ENCODE measurements around the gene EFCAB5.
"Not testable (repeated sequence)": the region's sequence is repeated elsewhere in the genome, so short reads cannot be mapped to it uniquely, and the experiment has no call there.

Gene EFCAB5

GRCh38 chr17:30000001-30000754 lies 58.7 kb downstream of the EFCAB5 start:
- no peak for TF ChIP-seq CTCF (IDR thresholded peaks at IDR 0.05)
- no peak overlapping the region for H3K4me2 ChIP-seq (ENCODE audit: low read length)
- no peak overlapping the region for H3K9ac ChIP-seq
- H3K9me3 ChIP-seq (ENCODE audit: control insufficient read depth, low read length), result no peaks in the 10 kb centered on the region
- H3K4me1 ChIP-seq, result no peaks in the 10 kb centered on the region
- no peaks in the 10 kb centered on the region for H3K27me3 ChIP-seq (ENCODE audit: control insufficient read depth, insufficient read depth, low read length)
- no peaks in the 10 kb centered on the region for H3K79me2 ChIP-seq
- H3K36me3 ChIP-seq (ENCODE audit: control insufficient read depth, insufficient read depth, low read length), result no peaks in the 10 kb centered on the region
- no peak overlapping the region for H3K4me3 ChIP-seq (ENCODE audit: low read depth, low read length)
- H3K27ac ChIP-seq, result no peak overlapping the region
- H2AFZ ChIP-seq, result no peak overlapping the region

- Histone ChIP-seq H3K9me3 (ENCODE audit: control insufficient read depth, low read length) (no peaks in the 10 kb centered on the region), H3K36me3 (ENCODE audit: control insufficient read depth, insufficient read depth, low read length) (no peaks in the 10 kb centered on the region), H2AFZ (no peak overlapping the region), H3K4me3 (ENCODE audit: low read depth, low read length) (no peak overlapping the region), H3K4me1 (no peaks in the 10 kb centered on the region), H3K79me2 (no peaks in the 10 kb centered on the region), H3K27ac (no peak overlapping the region), H3K9ac (no peak overlapping the region), H3K4me2 (ENCODE audit: low read length) (no peak overlapping the region), H3K27me3 (ENCODE audit: control insufficient read depth, insufficient read depth, low read length) (no peaks in the 10 kb centered on the region)
- TF ChIP-seq CTCF (IDR thresholded peaks at IDR 0.05), result no peak
Measured at GRCh38 chr17:30000755-30001257, 59.4 kb downstream of the EFCAB5 start.

- TF ChIP-seq CTCF (IDR thresholded peaks at IDR 0.05), result no peak
- Histone ChIP-seq H3K9ac (no peak overlapping the region), H3K36me3 (ENCODE audit: control insufficient read depth, insufficient read depth, low read length) (no peaks in the 10 kb centered on the region), H2AFZ (no peak overlapping the region), H3K4me1 (no peaks in the 10 kb centered on the region), H3K4me2 (ENCODE audit: low read length) (no peak overlapping the region), H3K79me2 (no peaks in the 10 kb centered on the region), H3K9me3 (ENCODE audit: control insufficient read depth, low read length) (no peaks in the 10 kb centered on the region), H3K27ac (no peak overlapping the region), H3K27me3 (ENCODE audit: control insufficient read depth, insufficient read depth, low read length) (no peaks in the 10 kb centered on the region), H3K4me3 (ENCODE audit: low read depth, low read length) (no peak overlapping the region)
Measured at GRCh38 chr17:30002088-30002487, 60.7 kb downstream of the EFCAB5 start.

- no peak overlapping the region for H3K9ac ChIP-seq
- no peak for TF ChIP-seq CTCF (IDR thresholded peaks at IDR 0.05)
- H3K36me3 ChIP-seq (ENCODE audit: control insufficient read depth, insufficient read depth, low read length), result no peaks in the 10 kb centered on the region
- H3K4me3 ChIP-seq (ENCODE audit: low read depth, low read length), result no peak overlapping the region
- no peak overlapping the region for H3K27ac ChIP-seq
- H3K4me1 ChIP-seq, result no peaks in the 10 kb centered on the region
- no peaks in the 10 kb centered on the region for H3K27me3 ChIP-seq (ENCODE audit: control insufficient read depth, insufficient read depth, low read length)
- H3K79me2 ChIP-seq, result no peaks in the 10 kb centered on the region
- no peaks in the 10 kb centered on the region for H3K9me3 ChIP-seq (ENCODE audit: control insufficient read depth, low read length)
- no peak overlapping the region for H3K4me2 ChIP-seq (ENCODE audit: low read length)
- no peak overlapping the region for H2AFZ ChIP-seq
Measured at GRCh38 chr17:30005709-30006320, 64.4 kb downstream of the EFCAB5 start.

DNA sequence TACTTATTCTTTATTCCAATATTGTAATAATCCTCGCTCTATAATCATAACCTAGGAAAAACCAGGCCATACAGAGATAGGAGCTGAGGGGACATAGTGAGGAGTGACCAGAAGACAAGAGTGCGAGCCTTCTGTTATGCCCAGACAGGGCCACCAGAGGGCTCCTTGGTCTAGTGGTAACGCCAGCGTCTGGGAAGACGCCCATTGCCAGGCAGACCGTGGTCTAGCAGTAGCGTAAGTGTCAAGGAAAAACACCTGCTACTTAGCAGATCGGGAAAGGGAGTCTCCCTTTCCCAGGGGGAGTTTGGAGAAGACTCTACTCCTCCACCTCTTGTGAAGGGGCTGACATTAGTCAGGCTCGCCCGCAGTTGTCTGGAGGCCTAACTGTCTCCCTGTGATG lies 70.5 kb downstream of the EFCAB5 start:
- not testable (repeated sequence) for H3K9ac ChIP-seq; H3K27ac ChIP-seq; H3K4me2 ChIP-seq (ENCODE audit: low read length); H3K27me3 ChIP-seq (ENCODE audit: control insufficient read depth, insufficient read depth, low read length); H3K36me3 ChIP-seq (ENCODE audit: control insufficient read depth, insufficient read depth, low read length); H3K4me1 ChIP-seq; H2AFZ ChIP-seq; H3K79me2 ChIP-seq; H3K9me3 ChIP-seq (ENCODE audit: control insufficient read depth, low read length); H3K4me3 ChIP-seq (ENCODE audit: low read depth, low read length)
